H1 (cell line): ENCODE measurements around the gene DOCK8. TPM values are rescaled to one million over a fixed set of nuclear protein-coding genes. Genes with fewer than 3 reads are reported as not detected.

Source experiments
- CTCF ChIA-PET: fragments of 300-600 bp; sonication (Branson Sonifier 250); formaldehyde crosslinking; loops from one replicate; lab custom pipeline; 2021; ENCODE audit not compliant: partially characterized antibody; lab: Charles Lee
- POLR2A ChIA-PET: fragments of 300-600 bp; sonication (Branson Sonifier 250); formaldehyde crosslinking; loops from one replicate; lab custom pipeline; 2021; ENCODE audit warnings: inconsistent platforms; ENCODE audit not compliant: partially characterized antibody; lab: Charles Lee
- DNase-seq, 2 experiments: peaks; one replicate each; pipeline versions ENCODE4 v3.0.0 to v3.0.0-alpha.2; 2010 to 2022; ENCODE audit warnings: low spot score in 2 of 2, low read depth in 1 of 2, mixed read lengths in 1 of 2
- FAIRE-seq: peaks from 2 replicates; lab custom pipeline; 2011; peaks lifted over from hg19 to GRCh38; lab: Jason Lieb, UNC
- H2AFZ ChIP-seq: 2 replicates; pipeline ENCODE4 v1.8.1; 2012; ENCODE audit warnings: low read length, inconsistent platforms
- H2AK5ac ChIP-seq: 2 replicates; pipeline ENCODE4 v1.6.1; 2013; ENCODE audit warnings: low read depth, low read length
- H2BK120ac ChIP-seq: replicated peaks from 2 replicates; pipeline ENCODE3; 2013; ENCODE audit warnings: low read depth, low read length, inconsistent platforms
- H2BK12ac ChIP-seq: 2 replicates; pipeline ENCODE4 v1.6.1; 2013; ENCODE audit warnings: low read depth, low read length
- H2BK15ac ChIP-seq: 2 replicates; pipeline ENCODE4 v1.6.1; 2013; ENCODE audit warnings: low read length
- H2BK20ac ChIP-seq: 2 replicates; pipeline ENCODE4 v1.6.1; 2013; ENCODE audit warnings: low read length
- H2BK5ac ChIP-seq: 2 replicates; pipeline ENCODE4 v1.6.1; 2013; ENCODE audit warnings: low read depth, low read length
- H3K14ac ChIP-seq: 2 replicates; pipeline ENCODE4 v1.6.1; 2013; ENCODE audit warnings: inconsistent platforms; ENCODE audit not compliant: insufficient read length
- H3K18ac ChIP-seq: 2 replicates; pipeline ENCODE4 v1.6.1; 2013; ENCODE audit warnings: low read length; ENCODE audit errors: extremely low read depth
- H3K23ac ChIP-seq: 2 replicates; pipeline ENCODE4 v1.6.1; 2013; ENCODE audit warnings: inconsistent platforms; ENCODE audit not compliant: insufficient read length
- H3K23me2 ChIP-seq: 2 replicates; pipeline ENCODE4 v1.6.1; 2013; ENCODE audit warnings: low read depth, low read length
- H3K27ac ChIP-seq: 2 replicates; pipeline ENCODE4 v1.6.1; 2011; ENCODE audit warnings: low read depth, low read length, inconsistent platforms
- H3K27me3 ChIP-seq, 4 experiments: replicated peaks in 1 of 4; 1 replicate in 1 of 4; 2 replicates in 3 of 4; pipeline versions ENCODE4 v1.6.1 to v1.8.1; 2011 to 2013; ENCODE audit warnings: low read length in 3 of 4, mild to moderate bottlenecking in 3 of 4, inconsistent platforms in 2 of 4, mixed read lengths in 2 of 4, moderate library complexity in 1 of 4; ENCODE audit not compliant: control insufficient read depth in 3 of 4, insufficient read depth in 3 of 4; ENCODE audit errors: extremely low read depth in 1 of 4
- H3K36me3 ChIP-seq, 4 experiments: 2 replicates each; pipeline versions ENCODE4 v1.6.1 to v1.8.1; 2011 to 2013; ENCODE audit warnings: mild to moderate bottlenecking in 4 of 4, low read length in 3 of 4, moderate library complexity in 2 of 4, control low read depth in 1 of 4, inconsistent platforms in 1 of 4; ENCODE audit not compliant: insufficient read depth in 4 of 4, control insufficient read depth in 2 of 4
- H3K4ac ChIP-seq: replicated peaks from 2 replicates; pipeline ENCODE3; 2013; ENCODE audit warnings: low read length, low read depth, mixed read lengths, inconsistent platforms; ENCODE audit not compliant: insufficient read length
- H3K4me1 ChIP-seq, 4 experiments: replicated peaks in 1 of 4; 1 replicate in 1 of 4; 2 replicates in 3 of 4; pipeline versions ENCODE4 v1.6.1 to v1.8.1; 2011 to 2013; ENCODE audit warnings: low read length in 3 of 4, inconsistent platforms in 2 of 4, mixed read lengths in 1 of 4; ENCODE audit not compliant: insufficient read depth in 4 of 4, control insufficient read depth in 3 of 4
- H3K4me2 ChIP-seq, 2 experiments: 2 replicates each; pipeline versions ENCODE4 v1.6.1 to v1.8.1; 2011 to 2013; ENCODE audit warnings: low read depth in 2 of 2, low read length in 2 of 2, control low read depth in 1 of 2, inconsistent platforms in 1 of 2, mild to moderate bottlenecking in 1 of 2; ENCODE audit not compliant: insufficient read depth in 1 of 2
- H3K4me3 ChIP-seq, 4 experiments: fragments of 200-600, 300-600 bp in 1 of 4; sonication (generic), shearing (Covaris generic), sonication (Bioruptor Twin) in 1 of 4; 2 replicates each; pipeline versions ENCODE4 v1.5.1 to v1.8.1; 2011 to 2016; ENCODE audit warnings: low read length in 4 of 4, low read depth in 3 of 4, control low read depth in 2 of 4, inconsistent platforms in 2 of 4, mild to moderate bottlenecking in 2 of 4, mixed read lengths in 1 of 4, moderate library complexity in 1 of 4; ENCODE audit not compliant: insufficient read depth in 2 of 4; ENCODE audit errors: extremely low read depth in 1 of 4
- H3K56ac ChIP-seq: replicated peaks from 2 replicates; pipeline ENCODE3; 2013; ENCODE audit warnings: low read depth, mild to moderate bottlenecking, mixed read lengths, low read length, inconsistent platforms; ENCODE audit not compliant: insufficient read length
- H3K79me1 ChIP-seq: 2 replicates; pipeline ENCODE4 v1.6.1; 2013; ENCODE audit warnings: low read depth, low read length, control low read depth
- H3K79me2 ChIP-seq, 2 experiments: 2 replicates each; pipeline versions ENCODE4 v1.6.1 to v1.8.1; 2012 to 2013; ENCODE audit warnings: low read length in 2 of 2, mild to moderate bottlenecking in 2 of 2, inconsistent platforms in 1 of 2; ENCODE audit not compliant: insufficient read depth in 2 of 2, control insufficient read depth in 1 of 2
- H3K9ac ChIP-seq, 4 experiments: replicated peaks in 1 of 4; 1 replicate in 1 of 4; 2 replicates in 3 of 4; pipeline versions ENCODE4 v1.6.1 to v1.8.1; 2011 to 2013; ENCODE audit warnings: low read depth in 3 of 4, low read length in 3 of 4, control low read depth in 2 of 4, mild to moderate bottlenecking in 2 of 4, moderate library complexity in 2 of 4, inconsistent platforms in 1 of 4; ENCODE audit errors: extremely low read depth in 1 of 4
- H3K9me3 ChIP-seq, 2 experiments: 2 replicates each; pipeline versions ENCODE4 v1.6.1 to v1.8.1; 2012 to 2013; ENCODE audit warnings: mild to moderate bottlenecking in 2 of 2, moderate library complexity in 2 of 2, control low read depth in 1 of 2, inconsistent platforms in 1 of 2, low read depth in 1 of 2, low read length in 1 of 2, mixed read lengths in 1 of 2; ENCODE audit not compliant: insufficient read depth in 2 of 2
- H4K20me1 ChIP-seq, 2 experiments: replicated peaks in 1 of 2; 2 replicates each; pipeline versions ENCODE3 to v1.8.1; 2011 to 2013; ENCODE audit warnings: inconsistent platforms in 2 of 2, low read length in 2 of 2, mild to moderate bottlenecking in 1 of 2; ENCODE audit not compliant: insufficient read depth in 2 of 2, control insufficient read depth in 1 of 2
- H4K5ac ChIP-seq: 2 replicates; pipeline ENCODE4 v1.6.1; 2013; ENCODE audit warnings: low read length, low read depth, mixed read lengths, inconsistent platforms; ENCODE audit not compliant: insufficient read length
- H4K8ac ChIP-seq: 2 replicates; pipeline ENCODE4 v1.8.0; 2013; ENCODE audit warnings: mild to moderate bottlenecking, moderate library complexity, low read length, inconsistent platforms; ENCODE audit not compliant: insufficient read depth; ENCODE audit errors: extremely low read depth
- H4K91ac ChIP-seq: replicated peaks from 2 replicates; pipeline ENCODE3; 2013; ENCODE audit warnings: low read length, mixed read lengths, inconsistent platforms; ENCODE audit not compliant: insufficient read length
- CBX5 ChIP-seq: fragments of 300-800, 300-1000 bp; sonication (generic); IDR thresholded peaks from 2 replicates; pipeline ENCODE4 v1.7.1; 2016; ENCODE audit warnings: antibody characterized with exemption, low read length, low read depth
- CHD1 ChIP-seq: IDR thresholded peaks from 2 replicates; pipeline ENCODE4 v1.6.1; 2012; ENCODE audit warnings: low read depth, low read length, improper control_type of control experiment
- CREB1 ChIP-seq: IDR thresholded peaks from 2 replicates; pipeline ENCODE4 v1.6.1; 2012; ENCODE audit warnings: inconsistent platforms
- EGR1 ChIP-seq: IDR thresholded peaks from 2 replicates; pipeline ENCODE4 v1.6.1; 2011; ENCODE audit warnings: low read depth, low read length, borderline replicate concordance
- EP300 ChIP-seq, 2 experiments: IDR thresholded peaks; 1 replicate in 1 of 2; 2 replicates in 1 of 2; pipeline ENCODE4 v1.6.1; 2011 to 2012; ENCODE audit warnings: low read depth in 2 of 2, low read length in 2 of 2, mild to moderate bottlenecking in 2 of 2, borderline replicate concordance in 1 of 2, inconsistent platforms in 1 of 2, moderate library complexity in 1 of 2
- EZH2 ChIP-seq: fragments of 200-600 bp; sonication (generic); IDR thresholded peaks from 2 replicates; pipeline ENCODE4 v1.7.1; 2012; ENCODE audit warnings: low read depth, mild to moderate bottlenecking, moderate library complexity, low read length, inconsistent platforms; ENCODE audit not compliant: severe bottlenecking
- GTF2F1 ChIP-seq: IDR thresholded peaks from 2 replicates; pipeline ENCODE4 v1.6.1; 2012; ENCODE audit warnings: low read depth, low read length, improper control_type of control experiment, borderline replicate concordance
- HDAC2 ChIP-seq, 2 experiments: fragments of 300-600 bp in 1 of 2; sonication (generic) in 1 of 2; IDR thresholded peaks; 2 replicates each; pipeline ENCODE4 v1.6.1; 2011 to 2012; ENCODE audit warnings: low read depth in 2 of 2, low read length in 2 of 2, mild to moderate bottlenecking in 2 of 2, moderate library complexity in 2 of 2, borderline replicate concordance in 1 of 2, inconsistent platforms in 1 of 2
- SIX5 ChIP-seq: IDR thresholded peaks from 2 replicates; pipeline ENCODE4 v1.6.1; 2011; ENCODE audit warnings: mild to moderate bottlenecking, low read depth, low read length
- SP1 ChIP-seq: IDR thresholded peaks from 2 replicates; pipeline ENCODE4 v1.6.1; 2011; ENCODE audit warnings: low read depth, low read length
- SP4 ChIP-seq: IDR thresholded peaks from 2 replicates; pipeline ENCODE4 v1.6.1; 2012; ENCODE audit warnings: low read length, inconsistent platforms
- TAF1 ChIP-seq: IDR thresholded peaks from 2 replicates; pipeline ENCODE4 v1.6.1; 2011; ENCODE audit warnings: mild to moderate bottlenecking, low read depth, low read length
- TBP ChIP-seq: IDR thresholded peaks from 2 replicates; pipeline ENCODE4 v1.6.1; 2011; ENCODE audit warnings: low read depth, low read length, improper control_type of control experiment
- ZNF274 ChIP-seq: IDR thresholded peaks from 2 replicates; pipeline ENCODE4 v1.7.0; 2012; ENCODE audit warnings: low read length, borderline replicate concordance; ENCODE audit errors: extremely low read depth
- WGBS, 2 experiments: shearing (Covaris generic) in 1 of 2; methylation state at CpG; one replicate each; pipeline versions ENCODE4 v1.1.6 to v1.1.7; 2013 to 2015; ENCODE audit warnings: low lambda C conversion rate in 2 of 2, mixed read lengths in 2 of 2, inconsistent platforms in 1 of 2, low coverage in 1 of 2, missing lambda C conversion rate in 1 of 2; ENCODE audit not compliant: insufficient replicate concordance in 2 of 2, insufficient coverage in 1 of 2, insufficient read length in 1 of 2; ENCODE audit errors: extremely low coverage in 1 of 2, missing lambda C conversion rate in 1 of 2; 5-methylcytosine and 5-hydroxymethylcytosine counted together
- polyA plus RNA-seq, 7 experiments: library from polyadenylated mRNA; depleted of rRNA in 3 of 7; stranded (reverse) in 5 of 7; unstranded in 2 of 7; fragments of >200 nt in 5 of 7; fragments of 200-250 nt in 2 of 7; gene quantifications; 1 replicate in 5 of 7; 2 replicates in 1 of 7; 4 replicates in 1 of 7; pipeline versions ENCODE4 v1.2.1 to v1.2.3, GENCODE V29; 2011 to 2013; ENCODE audit warnings: missing spikeins in 2 of 7, mixed read lengths in 2 of 7
- total RNA-seq: library from RNA; stranded (reverse); fragmentation: NEBNext Ultra II Directional; extraction: Animal tissue kit (Norgen Biotek cat#: 25700); gene quantifications from 2 replicates; pipeline ENCODE4 v1.2.1, GENCODE V29; 2021

DOCK8 gene
- total and polyA plus RNA-seq, 2 of the 8 experiments (the other 6 are each of a cell fraction or from before 2014, with no cell fraction given): 0.57 to 2.0 TPM

DNA sequence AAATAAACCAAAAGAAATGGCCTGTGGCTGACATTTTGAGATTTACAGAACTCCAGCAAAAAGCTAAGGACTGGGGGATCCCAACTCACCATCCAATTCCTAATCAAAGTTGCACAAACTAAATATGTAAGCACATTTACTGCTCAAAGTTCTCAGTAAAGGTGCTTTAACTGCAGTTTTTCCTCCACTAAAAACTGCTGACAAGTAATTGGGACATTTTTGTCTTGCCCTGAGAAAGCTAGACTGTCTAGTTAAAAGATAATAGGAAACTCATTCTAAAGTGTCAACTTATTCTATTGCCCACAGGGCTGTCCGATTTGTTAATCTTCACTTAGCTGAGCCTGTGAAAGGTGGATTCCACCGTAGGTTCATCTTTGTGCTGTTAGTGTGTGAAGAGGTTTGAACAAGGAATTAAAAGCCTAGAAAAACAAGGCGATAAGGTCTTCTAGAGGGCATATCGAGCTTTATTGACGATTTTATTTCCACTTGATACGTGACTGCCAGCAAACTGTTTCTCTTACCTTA, 1.0 kb downstream of the DOCK8 start:
- Histone ChIP-seq H4K91ac (no peak overlapping the region), H2BK12ac (no peak overlapping the region), H3K79me1 (no peaks in the 10 kb centered on the region), H3K4me2 (peak overlapping the region; percentile 71 to 88; a peak in 3 of 4 replicates), H2AK5ac (no peak overlapping the region), H3K23me2 (peaks cover 3% of the 10 kb centered on the region; the same call in 1 of the 2 replicates), H2AFZ (0 out of 2 replicates have a peak overlapping the region, but pooled peaks have one; percentile 36), H3K9ac (no peak overlapping the region), H4K5ac (no peak overlapping the region), H3K18ac (no peak overlapping the region), H4K8ac (no peak overlapping the region), H3K23ac (no peak overlapping the region), H2BK20ac (no peak overlapping the region), H3K9me3 (no peaks in the 10 kb centered on the region; a peak in 1 of 4 replicates), H2BK120ac (no peak overlapping the region), H3K27ac (no peak overlapping the region), H3K4ac (no peak overlapping the region), H2BK5ac (no peak overlapping the region), H3K56ac (no peak overlapping the region), H3K4me1 (peaks cover 0 to 2% (median 0%) of the 10 kb centered on the region in 4 experiments; a peak in 2 of 7 replicates), H3K36me3 (no peaks in the 10 kb centered on the region), H2BK15ac (no peak overlapping the region), H4K20me1 (no peaks in the 10 kb centered on the region), H3K79me2 (no peaks in the 10 kb centered on the region), H3K14ac (no peak overlapping the region), H3K4me3 (peak overlapping the region; percentile 44 to 71 (median 62); a peak in 5 of 8 replicates), H3K27me3 (peaks cover 0 to 27% (median 18%) of the 10 kb centered on the region in 4 experiments; a peak in 6 of 7 replicates)
- 72% methylated on average over 6 of the region's 6 CpGs; no CpG with 5 or more reads in 1 of the 2 experiments for WGBS, 2 experiments
- ChIA-PET CTCF (interaction anchor here (0.8 to 1.4 kb wide), 3 partner anchors 12 to 97 kb away, joined by 3 read pairs; no protein-coding TSS in a partner anchor), POLR2A (no interaction called here)
- DNase-seq (no peak), FAIRE-seq (no peak)
- no peak for TF ChIP-seq GTF2F1
- TF ChIP-seq HDAC2 (IDR thresholded peaks at IDR 0.05; ENCODE audit: borderline replicate concordance in 1 of 2, low read depth in 2 of 2, low read length in 2 of 2): no peak
- TF ChIP-seq EZH2: no peak
- TF ChIP-seq CREB1: no peak
- no peak for TF ChIP-seq CHD1
- no peak for TF ChIP-seq SP1
- TF ChIP-seq EGR1: no peak
- TF ChIP-seq TAF1: no peak
- no peak for TF ChIP-seq CBX5
- TF ChIP-seq SIX5: no peak
- no peak for TF ChIP-seq SP4
- no peak for TF ChIP-seq ZNF274
- TF ChIP-seq EP300 (IDR thresholded peaks at IDR 0.05; ENCODE audit: borderline replicate concordance in 1 of 2, low read depth in 2 of 2, low read length in 2 of 2): no peak
- no peak for TF ChIP-seq TBP
